ENCODE results near the gene DCK. TPM values are rescaled to one million over a fixed set of nuclear protein-coding genes. Genes with fewer than 3 reads are reported as not detected.

DCK gene
- total RNA-seq, 4 donors from 2014 or later = 21.1 to 30.4 (median 24.9) TPM

- 91 to 93% methylated on average over 1 of the region's 1 CpG for WGBS, 2 donors
- intact Hi-C loops (cut with DNase I; ENCODE audit: low total_unique reads) = no loop called here
Observed at GRCh38 chr4:70954032-70954431, 39.4 kb upstream of the DCK start.

DNA sequence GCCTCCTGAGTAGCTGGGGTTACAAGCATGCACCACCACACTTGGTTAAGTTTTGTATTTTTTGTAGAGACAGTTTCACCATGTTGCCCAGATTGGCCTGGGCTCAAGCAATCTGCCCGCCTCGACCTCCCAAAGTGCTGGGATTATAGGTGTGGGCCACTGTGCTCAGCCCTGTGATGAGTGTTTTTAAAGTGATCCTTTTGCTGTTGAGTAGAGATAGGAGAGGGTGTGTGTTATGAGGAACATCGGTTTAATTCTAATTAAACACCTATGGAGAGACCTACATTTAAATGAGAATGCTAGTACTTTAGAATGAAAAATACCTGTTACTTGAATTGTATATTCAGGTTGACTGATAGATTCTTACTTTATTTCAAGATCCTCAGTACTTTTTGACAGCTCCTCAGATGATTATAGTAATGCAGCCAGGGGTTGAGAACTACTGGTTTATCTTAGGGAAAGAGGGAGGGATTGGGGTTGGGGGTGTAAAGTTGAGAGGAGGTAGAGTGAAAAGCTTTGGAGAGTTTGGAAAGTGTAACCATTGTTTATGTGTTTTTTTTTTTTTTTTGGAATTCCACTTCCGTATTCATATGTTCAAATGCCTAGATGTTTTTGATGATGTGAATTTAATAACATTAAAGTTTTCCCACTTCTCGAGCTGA, 36.8 kb upstream of the DCK start:
- TF ChIP-seq POLR2A (IDR thresholded peaks at IDR 0.05) (no peak), CTCF (IDR thresholded peaks at IDR 0.05) (no peak)
- 84 to 89% methylated on average over 5 of the region's 5 CpGs for WGBS, 2 donors
- DNase-seq (ENCODE audit: low spot score in 2 of 2) = no peak
- intact Hi-C loops (cut with DNase I; ENCODE audit: low total_unique reads) = no loop called here
- no peak overlapping the region for H3K4me3 ChIP-seq (ENCODE audit: low read depth, poor library complexity, severe bottlenecking)

More at GRCh38 chr4:70954032-70954431, 39.4 kb upstream of the DCK start:
- H3K4me3 ChIP-seq (ENCODE audit: low read depth, poor library complexity, severe bottlenecking) = no peak overlapping the region
- no peak for TF ChIP-seq POLR2A (IDR thresholded peaks at IDR 0.05)
- TF ChIP-seq CTCF (IDR thresholded peaks at IDR 0.05) = no peak
- no peak for DNase-seq (ENCODE audit: low spot score in 2 of 2)

DNA sequence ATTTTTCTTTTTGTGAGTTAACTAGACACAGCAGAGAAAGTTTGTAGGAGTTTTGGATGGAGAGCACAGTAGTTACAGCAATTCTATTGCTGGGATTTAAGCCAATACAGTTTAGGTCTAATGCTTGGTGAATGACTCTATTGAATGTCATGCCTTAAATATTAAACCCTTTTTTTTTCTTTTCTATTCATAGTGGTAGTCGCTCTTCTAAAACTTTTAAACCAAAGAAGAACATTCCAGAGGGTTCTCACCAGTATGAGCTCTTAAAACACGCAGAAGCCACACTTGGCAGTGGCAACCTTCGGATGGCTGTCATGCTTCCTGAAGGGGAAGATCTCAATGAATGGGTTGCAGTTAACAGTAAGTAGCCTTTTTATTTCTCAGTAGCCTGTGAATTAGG, 34.8 kb upstream of the DCK start:
- WGBS, 2 donors = 73 to 82% methylated on average over 3 of the region's 3 CpGs
- TF ChIP-seq CTCF (IDR thresholded peaks at IDR 0.05) (no peak), POLR2A (IDR thresholded peaks at IDR 0.05) (no peak)
- intact Hi-C loops (cut with DNase I; ENCODE audit: low total_unique reads) = no loop called here
- no peak for DNase-seq (ENCODE audit: low spot score in 2 of 2)
- no peak overlapping the region for H3K4me3 ChIP-seq (ENCODE audit: low read depth, poor library complexity, severe bottlenecking)

DNA sequence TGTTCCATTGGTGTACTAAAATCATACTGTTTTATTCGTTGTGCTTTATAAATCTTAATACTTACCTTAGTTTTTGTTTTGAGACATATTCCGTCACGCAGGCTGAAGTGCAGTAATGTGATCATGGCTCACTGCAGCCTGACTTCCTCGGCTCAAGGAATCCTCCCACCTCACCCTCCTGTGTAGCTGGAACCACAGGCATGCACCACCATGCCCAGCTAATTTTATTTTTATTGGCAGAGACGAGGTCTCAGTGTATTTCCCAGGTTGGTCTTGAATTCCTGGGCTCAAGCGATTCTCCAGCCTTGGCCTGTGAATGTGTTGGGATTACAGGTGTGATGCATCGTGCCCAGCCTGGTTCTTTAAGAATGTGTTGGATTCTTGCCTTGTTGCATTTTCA, 24.4 kb upstream of the DCK start:
- no peak overlapping the region for H3K4me3 ChIP-seq (ENCODE audit: low read depth, poor library complexity, severe bottlenecking)
- intact Hi-C loops (cut with DNase I; ENCODE audit: low total_unique reads) = no loop called here
- 48 to 72% methylated on average over 7 of the region's 7 CpGs for WGBS, 2 donors
- TF ChIP-seq POLR2A (IDR thresholded peaks at IDR 0.05) = no peak
- no peak for TF ChIP-seq CTCF (IDR thresholded peaks at IDR 0.05)
- no peak for DNase-seq (ENCODE audit: low spot score in 2 of 2)

GRCh38 chr4:70976252-70976651, 17.2 kb upstream of the DCK start:
- no peak overlapping the region for H3K4me3 ChIP-seq (ENCODE audit: low read depth, poor library complexity, severe bottlenecking)
- WGBS, 2 donors = 93% methylated on average over 3 of the region's 3 CpGs
- intact Hi-C loops (cut with DNase I; ENCODE audit: low total_unique reads) = no loop called here
- no peak for DNase-seq (ENCODE audit: low spot score in 2 of 2)
- TF ChIP-seq POLR2A (IDR thresholded peaks at IDR 0.05) = no peak
- TF ChIP-seq CTCF (IDR thresholded peaks at IDR 0.05) = no peak

GRCh38 chr4:70979445-70980008, 13.9 kb upstream of the DCK start:
- intact Hi-C loops (cut with DNase I; ENCODE audit: low total_unique reads) = no loop called here
- TF ChIP-seq CTCF (IDR thresholded peaks at IDR 0.05) (no peak), POLR2A (IDR thresholded peaks at IDR 0.05) (no peak)
- H3K4me3 ChIP-seq (ENCODE audit: low read depth, poor library complexity, severe bottlenecking) = no peak overlapping the region
- 88 to 91% methylated on average over 1 of the region's 1 CpG for WGBS, 2 donors
- DNase-seq (ENCODE audit: low spot score in 2 of 2) = no peak

Data from lower leg skin (tissue), 4 donors.